Thyroid gland (tissue), 4 donors: Measurements from ENCODE around the gene WDR20. TPM values are rescaled to one million over a fixed set of nuclear protein-coding genes. Genes with fewer than 3 reads are reported as not detected.

Experiments used
- DNase-seq, 2 donors: peaks; one replicate each; pipeline ENCODE4 v3.0.0-alpha.2; 2019
- H3K27ac ChIP-seq, 3 donors: fragments of 200-600 bp; sonication (generic); 1 replicate in 2 of 3; 2 replicates in 1 of 3; pipeline ENCODE4 v1.5.1; 2016 to 2019; ENCODE audit warnings: mild to moderate bottlenecking in 1 of 3, moderate library complexity in 1 of 3
- H3K27me3 ChIP-seq: fragments of 200-600 bp; sonication (generic); one replicate; pipeline ENCODE4 v1.5.1; 2019
- H3K36me3 ChIP-seq, 2 donors: fragments of 200-600 bp; sonication (generic); one replicate each; pipeline ENCODE4 v1.5.1; 2016 to 2019
- H3K4me1 ChIP-seq, 2 donors: fragments of 200-600 bp; sonication (generic); one replicate each; pipeline ENCODE4 v1.5.1; 2017 to 2019
- H3K4me3 ChIP-seq, 3 donors: fragments of 200-600 bp; sonication (generic); replicated peaks in 1 of 3; 1 replicate in 2 of 3; 2 replicates in 1 of 3; pipeline ENCODE4 v1.5.1; 2016; ENCODE audit warnings: mild to moderate bottlenecking in 1 of 3
- H3K9me3 ChIP-seq: fragments of 200-600 bp; sonication (generic); one replicate; pipeline ENCODE4 v1.5.1; 2017
- POLR2A ChIP-seq, 2 donors: fragments of 450-650 bp; IDR thresholded peaks; one replicate each; pipeline ENCODE4 v1.6.1; 2017; ENCODE audit warnings: antibody characterized with exemption in 2 of 2, mild to moderate bottlenecking in 2 of 2, moderate library complexity in 1 of 2
- WGBS, 2 donors: methylation state at CpG; one replicate each; pipeline ENCODE4 v1.1.5; 2017; 5-methylcytosine and 5-hydroxymethylcytosine counted together
- intact Hi-C: fragments of 100-400 bp; cut with DNase I; formaldehyde crosslinking; loops from one replicate; pipeline ENCODE4 v1.15.1; 2023
- total RNA-seq, 4 donors: library from RNA; depleted of rRNA; stranded (reverse); fragments of >200 nt; gene quantifications; one replicate each; pipeline ENCODE4 v1.2.3, GENCODE V29; 2016
- TF ChIP-seq, protein P1 (sequence below), 6 experiments: fragments of 200-600 bp in 3 of 6; fragments of 450-650 bp in 3 of 6; sonication (generic) in 3 of 6; IDR thresholded peaks; one replicate each; pipeline ENCODE4 v1.5.1; 2016 to 2019; ENCODE audit warnings: antibody characterized with exemption in 6 of 6, mild to moderate bottlenecking in 2 of 6, inconsistent platforms in 1 of 6, moderate library complexity in 1 of 6

The WDR20 gene
- total RNA-seq, 4 donors from 2014 or later, result 27.1 to 48.8 (median 37.6) TPM

DNA sequence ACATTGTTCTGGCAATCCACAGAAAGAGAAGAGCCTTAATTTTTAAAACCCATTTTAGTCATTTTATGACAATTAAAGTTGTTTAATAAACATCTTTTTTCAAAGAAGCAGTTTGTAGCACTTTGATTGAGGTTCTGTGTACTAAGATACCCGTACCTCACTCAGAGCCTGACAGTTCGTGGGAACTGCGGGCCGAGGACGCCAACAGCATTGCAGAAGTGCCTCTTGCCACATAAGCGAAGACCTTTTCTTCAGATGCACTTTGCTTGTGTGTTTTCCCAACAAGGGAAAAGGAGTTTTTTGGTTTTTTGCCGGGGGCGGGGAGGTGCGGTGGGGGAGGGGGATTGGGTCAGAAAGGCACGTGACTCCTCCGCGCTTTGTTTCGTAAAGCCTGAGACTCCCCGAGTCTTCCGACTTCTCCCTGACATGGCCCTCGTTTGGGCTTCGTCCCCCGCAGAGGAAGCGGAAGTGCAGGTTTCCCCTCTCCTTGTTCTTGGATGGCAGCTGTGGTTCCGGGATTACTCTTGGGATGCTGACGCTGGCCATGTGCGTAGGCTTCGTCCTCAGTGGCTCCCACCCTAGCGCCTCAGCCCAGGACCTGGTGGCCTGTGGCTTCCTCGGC lies 70.8 kb downstream of the WDR20 start:
- TF ChIP-seq, protein P1, sequence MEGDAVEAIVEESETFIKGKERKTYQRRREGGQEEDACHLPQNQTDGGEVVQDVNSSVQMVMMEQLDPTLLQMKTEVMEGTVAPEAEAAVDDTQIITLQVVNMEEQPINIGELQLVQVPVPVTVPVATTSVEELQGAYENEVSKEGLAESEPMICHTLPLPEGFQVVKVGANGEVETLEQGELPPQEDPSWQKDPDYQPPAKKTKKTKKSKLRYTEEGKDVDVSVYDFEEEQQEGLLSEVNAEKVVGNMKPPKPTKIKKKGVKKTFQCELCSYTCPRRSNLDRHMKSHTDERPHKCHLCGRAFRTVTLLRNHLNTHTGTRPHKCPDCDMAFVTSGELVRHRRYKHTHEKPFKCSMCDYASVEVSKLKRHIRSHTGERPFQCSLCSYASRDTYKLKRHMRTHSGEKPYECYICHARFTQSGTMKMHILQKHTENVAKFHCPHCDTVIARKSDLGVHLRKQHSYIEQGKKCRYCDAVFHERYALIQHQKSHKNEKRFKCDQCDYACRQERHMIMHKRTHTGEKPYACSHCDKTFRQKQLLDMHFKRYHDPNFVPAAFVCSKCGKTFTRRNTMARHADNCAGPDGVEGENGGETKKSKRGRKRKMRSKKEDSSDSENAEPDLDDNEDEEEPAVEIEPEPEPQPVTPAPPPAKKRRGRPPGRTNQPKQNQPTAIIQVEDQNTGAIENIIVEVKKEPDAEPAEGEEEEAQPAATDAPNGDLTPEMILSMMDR (IDR thresholded peaks at IDR 0.05), result no peak
- no peak for TF ChIP-seq POLR2A (IDR thresholded peaks at IDR 0.05)
- 92 to 93% methylated on average over 25 of the region's 25 CpGs for WGBS, 2 donors
- peaks cover 0 to 8% of the 10 kb centered on the region in 2 donors for H3K36me3 ChIP-seq
- peaks cover 15 to 19% of the 10 kb centered on the region in 2 donors for H3K4me1 ChIP-seq
- no peak overlapping the region for H3K4me3 ChIP-seq
- intact Hi-C loops, result no loop called here
- H3K27me3 ChIP-seq, result no peaks in the 10 kb centered on the region
- H3K27ac ChIP-seq, result no peak overlapping the region
- no peak for DNase-seq
- no peaks in the 10 kb centered on the region for H3K9me3 ChIP-seq

DNA sequence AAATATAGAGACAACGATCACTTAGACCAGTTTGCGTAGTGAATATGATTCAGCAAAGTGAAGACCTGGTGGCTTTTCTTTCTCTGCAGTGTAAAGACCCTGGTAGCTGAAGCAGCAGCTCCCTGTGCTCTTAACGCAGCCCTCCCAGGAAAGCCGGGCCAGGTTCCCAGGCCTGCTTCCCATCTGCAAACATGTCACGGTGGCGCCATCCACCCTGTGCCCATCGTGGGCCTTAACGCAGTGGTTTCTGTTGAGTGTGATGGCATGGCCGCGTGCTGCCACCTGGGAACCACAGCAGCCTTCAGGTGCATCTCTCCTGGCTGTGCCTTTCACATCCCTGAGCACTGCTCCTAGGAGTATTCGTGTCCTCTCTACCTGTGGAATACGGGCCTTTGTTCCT lies 71.5 kb downstream of the WDR20 start:
- H3K4me1 ChIP-seq, result peaks cover 22 to 26% of the 10 kb centered on the region in 2 donors
- H3K36me3 ChIP-seq, result peaks cover 0 to 4% of the 10 kb centered on the region in 2 donors
- intact Hi-C loops, result no loop called here
- H3K4me3 ChIP-seq, result no peak overlapping the region
- H3K9me3 ChIP-seq, result no peaks in the 10 kb centered on the region
- no peaks in the 10 kb centered on the region for H3K27me3 ChIP-seq
- H3K27ac ChIP-seq, result no peak overlapping the region
- DNase-seq, result no peak
- TF ChIP-seq, protein P1 (IDR thresholded peaks at IDR 0.05), result no peak
- no peak for TF ChIP-seq POLR2A (IDR thresholded peaks at IDR 0.05)
- 97 to 99% methylated on average over 9 to 12 of the region's 12 CpGs for WGBS, 2 donors

DNA sequence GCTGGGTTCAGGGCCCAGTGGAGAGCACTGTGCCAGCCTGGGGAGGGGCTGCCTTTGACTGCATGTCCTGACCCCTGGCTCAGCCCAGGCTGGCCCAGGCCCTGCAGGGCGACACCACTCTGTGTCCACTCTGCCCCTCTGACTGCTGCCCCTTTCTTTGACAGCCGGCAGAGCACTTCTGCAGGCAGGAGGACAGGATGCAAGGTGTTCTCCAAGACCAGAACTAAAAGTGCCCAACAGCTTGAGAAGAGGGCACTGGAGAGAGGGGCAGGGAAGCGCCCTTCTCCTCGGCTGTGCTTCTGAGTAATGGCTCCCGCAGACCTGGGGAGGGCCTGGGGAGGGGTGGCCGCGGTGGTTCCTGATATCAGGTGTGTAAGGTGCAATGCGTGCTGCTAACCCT lies 72.7 kb downstream of the WDR20 start:
- intact Hi-C loops, result no loop called here
- Histone ChIP-seq H3K27me3 (no peaks in the 10 kb centered on the region), H3K36me3 (peaks cover 0 to 4% of the 10 kb centered on the region in 2 donors), H3K27ac (no peak overlapping the region), H3K9me3 (no peaks in the 10 kb centered on the region), H3K4me1 (peaks cover 30 to 37% of the 10 kb centered on the region in 2 donors), H3K4me3 (no peak overlapping the region)
- 77 to 93% methylated on average over 8 of the region's 8 CpGs for WGBS, 2 donors
- DNase-seq, result no peak
- TF ChIP-seq, protein P1 (IDR thresholded peaks at IDR 0.05), result no peak

DNA sequence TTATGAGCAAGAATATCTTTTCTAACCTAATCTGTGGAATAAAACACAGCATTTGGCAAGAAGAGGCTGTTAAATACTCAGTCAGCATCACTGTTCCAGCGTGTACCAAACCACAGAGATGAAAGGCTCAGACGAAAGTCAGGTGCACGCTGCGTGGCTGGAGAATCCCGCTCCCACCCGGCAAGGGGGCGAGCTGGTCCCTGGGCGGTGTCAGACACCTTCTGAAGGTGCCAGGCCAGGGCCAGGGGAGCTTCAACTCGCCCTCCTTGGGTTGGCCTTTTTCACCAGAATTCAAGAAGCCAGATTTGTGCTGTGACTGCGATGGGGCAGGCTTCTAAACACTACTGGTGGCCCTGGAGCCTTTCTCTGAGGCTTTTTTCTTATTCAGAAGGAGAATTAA lies 73.1 kb downstream of the WDR20 start:
- Histone ChIP-seq H3K27ac (no peak overlapping the region), H3K4me3 (no peak overlapping the region), H3K4me1 (peaks cover 30 to 37% of the 10 kb centered on the region in 2 donors), H3K9me3 (no peaks in the 10 kb centered on the region), H3K27me3 (no peaks in the 10 kb centered on the region), H3K36me3 (peaks cover 0 to 4% of the 10 kb centered on the region in 2 donors)
- intact Hi-C loops, result no loop called here
- DNase-seq, result no peak
- WGBS, 2 donors, result 92 to 96% methylated on average over 10 of the region's 10 CpGs
- no peak for TF ChIP-seq POLR2A (IDR thresholded peaks at IDR 0.05)
- TF ChIP-seq, protein P1 (IDR thresholded peaks at IDR 0.05), result no peak

DNA sequence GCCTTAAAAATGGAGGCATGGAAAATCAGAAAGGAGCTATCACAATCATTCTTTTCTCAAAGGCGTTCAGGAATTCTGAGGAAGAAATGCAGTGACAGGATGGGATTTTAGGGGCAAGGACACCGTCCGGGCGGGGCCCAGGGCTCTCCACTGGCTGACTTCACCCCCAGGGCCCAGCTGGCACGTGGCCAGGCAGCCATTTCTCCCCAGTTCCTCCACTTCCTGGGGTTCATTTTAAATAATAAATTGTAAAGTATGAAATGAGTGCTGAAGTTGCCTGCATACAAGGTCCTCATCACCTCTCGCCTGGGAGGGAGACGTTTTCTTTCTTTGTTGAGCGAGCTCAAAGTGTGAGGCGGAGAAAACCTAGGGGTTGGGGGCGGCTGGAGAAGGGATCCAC lies 73.8 kb downstream of the WDR20 start:
- 85 to 91% methylated on average over 10 of the region's 10 CpGs for WGBS, 2 donors
- no peak for DNase-seq
- Histone ChIP-seq H3K27me3 (no peaks in the 10 kb centered on the region), H3K9me3 (no peaks in the 10 kb centered on the region), H3K4me1 (peaks cover 30 to 37% of the 10 kb centered on the region in 2 donors), H3K36me3 (no peaks in the 10 kb centered on the region), H3K27ac (no peak overlapping the region), H3K4me3 (no peak overlapping the region)
- intact Hi-C loops, result no loop called here
- TF ChIP-seq POLR2A (IDR thresholded peaks at IDR 0.05), result no peak
- TF ChIP-seq, protein P1 (IDR thresholded peaks at IDR 0.05), result no peak
